ENCODE measurements around the gene IL19.

DNA sequence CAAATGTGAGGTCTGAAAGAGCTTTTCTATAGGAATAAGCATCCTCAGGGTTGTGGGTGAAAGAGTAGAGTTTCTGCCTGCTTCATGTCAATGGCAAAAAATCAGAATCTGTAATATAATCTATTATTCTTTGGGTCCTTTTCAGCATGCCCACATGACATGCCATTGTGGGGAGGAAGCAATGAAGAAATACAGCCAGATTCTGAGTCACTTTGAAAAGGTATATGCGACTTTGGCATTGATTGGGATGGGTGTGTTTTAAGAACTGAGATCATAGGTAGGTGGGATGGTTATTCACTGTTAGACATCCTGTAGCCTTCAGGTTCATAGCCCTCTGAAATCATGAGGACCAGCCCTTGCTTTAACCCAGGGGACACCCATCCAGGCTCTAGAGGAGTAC is 96.7 kb downstream of the IL19 start:
- TF ChIP-seq, protein P1, sequence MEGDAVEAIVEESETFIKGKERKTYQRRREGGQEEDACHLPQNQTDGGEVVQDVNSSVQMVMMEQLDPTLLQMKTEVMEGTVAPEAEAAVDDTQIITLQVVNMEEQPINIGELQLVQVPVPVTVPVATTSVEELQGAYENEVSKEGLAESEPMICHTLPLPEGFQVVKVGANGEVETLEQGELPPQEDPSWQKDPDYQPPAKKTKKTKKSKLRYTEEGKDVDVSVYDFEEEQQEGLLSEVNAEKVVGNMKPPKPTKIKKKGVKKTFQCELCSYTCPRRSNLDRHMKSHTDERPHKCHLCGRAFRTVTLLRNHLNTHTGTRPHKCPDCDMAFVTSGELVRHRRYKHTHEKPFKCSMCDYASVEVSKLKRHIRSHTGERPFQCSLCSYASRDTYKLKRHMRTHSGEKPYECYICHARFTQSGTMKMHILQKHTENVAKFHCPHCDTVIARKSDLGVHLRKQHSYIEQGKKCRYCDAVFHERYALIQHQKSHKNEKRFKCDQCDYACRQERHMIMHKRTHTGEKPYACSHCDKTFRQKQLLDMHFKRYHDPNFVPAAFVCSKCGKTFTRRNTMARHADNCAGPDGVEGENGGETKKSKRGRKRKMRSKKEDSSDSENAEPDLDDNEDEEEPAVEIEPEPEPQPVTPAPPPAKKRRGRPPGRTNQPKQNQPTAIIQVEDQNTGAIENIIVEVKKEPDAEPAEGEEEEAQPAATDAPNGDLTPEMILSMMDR (IDR thresholded peaks at IDR 0.05; ENCODE audit: low read depth, low read length) = no peak
- TF ChIP-seq EZH2phosphoT487 (IDR thresholded peaks at IDR 0.05; ENCODE audit: low read depth) = no peak
